Progenitor cell of endocrine pancreas (in vitro differentiated cells): ENCODE results near the gene UBE2I. TPM values are rescaled to one million over a fixed set of nuclear protein-coding genes. Genes with fewer than 3 reads are reported as not detected.

Experiments
- DNase-seq: peaks from one replicate; pipeline ENCODE4 v3.0.0; 2021; ENCODE audit warnings: low spot score; ENCODE audit not compliant: unreplicated experiment
- H3K27ac Mint-ChIP-seq: 2 replicates; pipeline ENCODE4 v1.8.0; 2021; ENCODE audit warnings: mild to moderate bottlenecking, moderate library complexity, mixed read lengths
- H3K27me3 Mint-ChIP-seq: 2 replicates; pipeline ENCODE4 v1.8.0; 2021; ENCODE audit warnings: mixed read lengths
- H3K36me3 Mint-ChIP-seq: 2 replicates; pipeline ENCODE4 v1.8.0; 2022; ENCODE audit warnings: mixed read lengths; ENCODE audit not compliant: insufficient read depth
- H3K4me1 Mint-ChIP-seq: 2 replicates; pipeline ENCODE4 v1.8.0; 2021; ENCODE audit warnings: low read depth, mixed read lengths
- H3K4me3 Mint-ChIP-seq: 2 replicates; pipeline ENCODE4 v1.8.0; 2021; ENCODE audit warnings: low read depth, mild to moderate bottlenecking, moderate library complexity, mixed read lengths
- H3K9me3 Mint-ChIP-seq: 2 replicates; pipeline ENCODE4 v1.8.0; 2021; ENCODE audit warnings: low read depth, mixed read lengths
- CTCF ChIP-seq: fragments of 200-600 bp; sonication (generic); IDR thresholded peaks from one replicate; pipeline ENCODE4 v1.5.0; 2021; ENCODE audit warnings: antibody characterized with exemption, mild to moderate bottlenecking; ENCODE audit not compliant: unreplicated experiment
- total RNA-seq: library from RNA; stranded (reverse); gene quantifications from 2 replicates; pipeline ENCODE4 v1.2.1, GENCODE V29; 2021

Gene UBE2I
- total RNA-seq, 1 donor from 2014 or later, result 211 TPM

GRCh38 chr16:1274767-1275166, 34.7 kb upstream of the UBE2I start:
- Mint-ChIP-seq H3K9me3 (no peaks in the 10 kb centered on the region), H3K27ac (no peak overlapping the region), H3K27me3 (peaks cover 24% of the 10 kb centered on the region), H3K4me1 (no peaks in the 10 kb centered on the region), H3K36me3 (no peaks in the 10 kb centered on the region), H3K4me3 (no peak overlapping the region)
- DNase-seq, result no peak
- TF ChIP-seq CTCF, result no peak

- Mint-ChIP-seq H3K27ac (no peak overlapping the region), H3K36me3 (no peaks in the 10 kb centered on the region), H3K27me3 (peaks cover 24% of the 10 kb centered on the region), H3K4me1 (no peaks in the 10 kb centered on the region), H3K4me3 (no peak overlapping the region), H3K9me3 (no peaks in the 10 kb centered on the region)
- no peak for DNase-seq
- no peak for TF ChIP-seq CTCF
Observed at GRCh38 chr16:1275791-1276579, 33.5 kb upstream of the UBE2I start.

- Mint-ChIP-seq H3K9me3 (no peaks in the 10 kb centered on the region), H3K27ac (no peak overlapping the region), H3K27me3 (peaks cover 24% of the 10 kb centered on the region), H3K36me3 (no peaks in the 10 kb centered on the region), H3K4me1 (no peaks in the 10 kb centered on the region), H3K4me3 (no peak overlapping the region)
- no peak for DNase-seq
- no peak for TF ChIP-seq CTCF
Observed at GRCh38 chr16:1276580-1276878, 32.9 kb upstream of the UBE2I start.

- no peaks in the 10 kb centered on the region for H3K36me3 Mint-ChIP-seq
- DNase-seq, result no peak
- peaks cover 24% of the 10 kb centered on the region for H3K27me3 Mint-ChIP-seq
- H3K4me3 Mint-ChIP-seq, result no peak overlapping the region
- no peak for TF ChIP-seq CTCF
- no peaks in the 10 kb centered on the region for H3K9me3 Mint-ChIP-seq
- H3K27ac Mint-ChIP-seq, result no peak overlapping the region
- no peaks in the 10 kb centered on the region for H3K4me1 Mint-ChIP-seq
Observed at GRCh38 chr16:1277151-1277598, 32.3 kb upstream of the UBE2I start.

GRCh38 chr16:1277617-1278282, 31.7 kb upstream of the UBE2I start:
- no peak for DNase-seq
- Mint-ChIP-seq H3K27ac (peak overlapping the region; percentile 78), H3K4me1 (no peaks in the 10 kb centered on the region), H3K4me3 (no peak overlapping the region), H3K27me3 (peaks cover 23% of the 10 kb centered on the region), H3K9me3 (no peaks in the 10 kb centered on the region), H3K36me3 (no peaks in the 10 kb centered on the region)
- TF ChIP-seq CTCF, result no peak
